Adrenal gland (tissue), 12 donors: ENCODE results near the gene PNPLA8. TPM values are rescaled to one million over a fixed set of nuclear protein-coding genes. Genes with fewer than 3 reads are reported as not detected.

ENCODE experiments used
- DNase-seq, 7 donors: peaks; one replicate each; pipeline ENCODE4 v3.0.0-alpha.2; 2019 to 2020
- H3K27ac ChIP-seq, 5 donors: fragments of 200-600 bp; sonication (generic) in 4 of 5; 1 replicate in 3 of 5; 2 replicates in 2 of 5; pipeline versions ENCODE4 v1.5.1 to v1.8.0; 2016 to 2020; ENCODE audit warnings: mild to moderate bottlenecking in 1 of 5
- H3K27me3 ChIP-seq: fragments of 200-600 bp; 2 replicates; pipeline ENCODE4 v1.8.0; 2021
- H3K36me3 ChIP-seq, 2 donors: fragments of 200-600 bp; replicated peaks in 1 of 2; 1 replicate in 1 of 2; 2 replicates in 1 of 2; pipeline versions ENCODE4 v1.5.1 to v1.8.0; 2018 to 2022
- H3K4me1 ChIP-seq, 2 donors: fragments of 200-600 bp; replicated peaks in 1 of 2; 1 replicate in 1 of 2; 2 replicates in 1 of 2; pipeline versions ENCODE4 v1.5.1 to v1.8.0; 2018 to 2021
- H3K4me3 ChIP-seq, 4 donors: fragments of 200-600 bp; sonication (generic) in 3 of 4; one replicate each; pipeline ENCODE4 v1.5.1; 2016 to 2018
- H3K9me3 ChIP-seq, 3 donors: fragments of 200-600 bp; sonication (generic) in 1 of 3; replicated peaks in 1 of 3; 1 replicate in 2 of 3; 2 replicates in 1 of 3; pipeline versions ENCODE4 v1.5.1 to v1.8.0; 2016 to 2021
- POLR2A ChIP-seq, 2 donors: fragments of 450-650 bp; IDR thresholded peaks; one replicate each; pipeline ENCODE4 v1.6.1; 2017; ENCODE audit warnings: antibody characterized with exemption in 2 of 2, mild to moderate bottlenecking in 2 of 2, moderate library complexity in 1 of 2
- WGBS, 4 donors: extraction: QIAGEN DNeasy Blood & Tissue Kit in 2 of 4; methylation state at CpG; one replicate each; pipeline versions ENCODE4 v1.1.5 to v1.1.7; 2013 to 2017; 5-methylcytosine and 5-hydroxymethylcytosine counted together
- intact Hi-C, 2 donors: fragments of 100-400 bp; cut with DNase I; formaldehyde crosslinking; loops; one replicate each; pipeline versions ENCODE4 v1.14.1 to v1.15.0; 2022 to 2023
- polyA plus RNA-seq, 3 donors: library from polyadenylated mRNA; stranded (reverse); fragments of 200-250 nt in 2 of 3; fragments of 350-450 nt in 1 of 3; fragmentation: Illumina TruSeq in 1 of 3; extraction: RNeasy Lipid Tissue Mini Kit (QIAGEN cat#74804) in 1 of 3; gene quantifications; one replicate each; pipeline ENCODE4 v1.2.3, GENCODE V29; 2013 to 2014
- total RNA-seq, 9 donors: library from RNA; depleted of rRNA in 4 of 9; stranded (reverse); fragments of >200 nt in 4 of 9; fragments of 120-200 nt in 1 of 9; fragmentation: NEBNext Ultra II Directional in 1 of 9; extraction: Animal tissue kit (Norgen Biotek cat#: 25700) in 1 of 9; gene quantifications; one replicate each; pipeline versions ENCODE4 v1.1.0 to v1.2.4, GENCODE V29; 2013 to 2023
- TF ChIP-seq, protein P1 (sequence below), 6 experiments: fragments of 450-650 bp in 4 of 6; fragments of 200-600 bp in 2 of 6; sonication (generic) in 1 of 6; IDR thresholded peaks; 1 replicate in 5 of 6; 2 replicates in 1 of 6; pipeline versions ENCODE4 v1.5.1 to v1.8.0; 2016 to 2021; ENCODE audit warnings: antibody characterized with exemption in 6 of 6, mild to moderate bottlenecking in 2 of 6, moderate library complexity in 1 of 6
- donor health status: healthy with polysubstance abuse.
- donor health status: Bipolar disorder and iron deficiency.
- donor health status: DM: yes; HTN: yes; CAD: no.
- donor health status: DM: no; HTN: no; CAD: no.
- donor health status: DM: no; HTN: no; CAD: no.
- donor health status: DM: yes; HTN: yes; CAD: no.

The PNPLA8 gene
- total and polyA plus RNA-seq, 12 donors, result 17.9 to 131 (median 50.5) TPM

GRCh38 chr7:108529341-108529740, 3.4 kb upstream of the PNPLA8 start:
- 83 to 92% (median 86%) methylated on average over 3 of the region's 3 CpGs for WGBS, 4 donors
- no peaks in the 10 kb centered on the region for H3K36me3 ChIP-seq
- no peaks in the 10 kb centered on the region for H3K9me3 ChIP-seq
- H3K27ac ChIP-seq, result no peak overlapping the region
- no peak overlapping the region for H3K4me3 ChIP-seq
- no peaks in the 10 kb centered on the region for H3K27me3 ChIP-seq
- intact Hi-C loops, result no loop called here
- H3K4me1 ChIP-seq, result peaks cover 9 to 13% of the 10 kb centered on the region in 2 donors
- DNase-seq, result no peak
- TF ChIP-seq, protein P1, sequence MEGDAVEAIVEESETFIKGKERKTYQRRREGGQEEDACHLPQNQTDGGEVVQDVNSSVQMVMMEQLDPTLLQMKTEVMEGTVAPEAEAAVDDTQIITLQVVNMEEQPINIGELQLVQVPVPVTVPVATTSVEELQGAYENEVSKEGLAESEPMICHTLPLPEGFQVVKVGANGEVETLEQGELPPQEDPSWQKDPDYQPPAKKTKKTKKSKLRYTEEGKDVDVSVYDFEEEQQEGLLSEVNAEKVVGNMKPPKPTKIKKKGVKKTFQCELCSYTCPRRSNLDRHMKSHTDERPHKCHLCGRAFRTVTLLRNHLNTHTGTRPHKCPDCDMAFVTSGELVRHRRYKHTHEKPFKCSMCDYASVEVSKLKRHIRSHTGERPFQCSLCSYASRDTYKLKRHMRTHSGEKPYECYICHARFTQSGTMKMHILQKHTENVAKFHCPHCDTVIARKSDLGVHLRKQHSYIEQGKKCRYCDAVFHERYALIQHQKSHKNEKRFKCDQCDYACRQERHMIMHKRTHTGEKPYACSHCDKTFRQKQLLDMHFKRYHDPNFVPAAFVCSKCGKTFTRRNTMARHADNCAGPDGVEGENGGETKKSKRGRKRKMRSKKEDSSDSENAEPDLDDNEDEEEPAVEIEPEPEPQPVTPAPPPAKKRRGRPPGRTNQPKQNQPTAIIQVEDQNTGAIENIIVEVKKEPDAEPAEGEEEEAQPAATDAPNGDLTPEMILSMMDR (IDR thresholded peaks at IDR 0.05), result no peak
- TF ChIP-seq POLR2A (IDR thresholded peaks at IDR 0.05), result no peak

- Histone ChIP-seq H3K4me1 (peaks cover 18 to 20% of the 10 kb centered on the region in 2 donors), H3K27ac (no peak overlapping the region), H3K27me3 (no peaks in the 10 kb centered on the region), H3K36me3 (no peaks in the 10 kb centered on the region), H3K4me3 (no peak overlapping the region), H3K9me3 (no peaks in the 10 kb centered on the region)
- no peak for DNase-seq
- intact Hi-C loops, result no loop called here
- TF ChIP-seq, protein P1 (IDR thresholded peaks at IDR 0.05), result no peak
- TF ChIP-seq POLR2A (IDR thresholded peaks at IDR 0.05), result no peak
- 93 to 96% (median 94%) methylated on average over 6 of the region's 6 CpGs for WGBS, 4 donors
Measured at GRCh38 chr7:108528183-108528712, 2.3 kb upstream of the PNPLA8 start.

DNA sequence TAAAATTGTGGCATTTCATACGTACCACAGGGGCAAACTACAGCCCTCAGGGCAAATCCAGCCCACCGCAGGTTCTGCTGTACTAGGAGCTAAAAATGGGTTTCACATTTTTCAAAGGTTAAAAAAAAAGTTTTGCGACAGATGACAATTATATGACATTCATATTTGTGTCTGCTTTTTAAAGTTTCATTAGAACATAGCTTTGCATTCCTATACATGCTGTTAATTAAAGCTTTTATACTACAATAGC, 758 bp upstream of the PNPLA8 start:
- intact Hi-C loops, result no loop called here
- WGBS, 4 donors, result 2 to 8% (median 5%) methylated on average over 3 of the region's 3 CpGs

GRCh38 chr7:108525327-108525984, 479 bp downstream of the PNPLA8 start:
- DNase-seq, result peak in 2 of 7 donors; percentile 66 to 68
- no peaks in the 10 kb centered on the region for H3K27me3 ChIP-seq
- intact Hi-C loops, result no loop called here
- H3K9me3 ChIP-seq, result no peaks in the 10 kb centered on the region
- peaks cover 19 to 45% of the 10 kb centered on the region in 2 donors for H3K4me1 ChIP-seq
- peak overlapping the region; percentile 96 to 100 (median 99) for H3K27ac ChIP-seq
- TF ChIP-seq, protein P1 (IDR thresholded peaks at IDR 0.05), result peak in 2 of 6 experiments; percentile 25 to 41
- TF ChIP-seq POLR2A (IDR thresholded peaks at IDR 0.05), result no peak
- H3K4me3 ChIP-seq, result peak overlapping the region; percentile 66 to 88 (median 72)
- 0% methylated on average over 4 to 22 of the region's 22 CpGs for WGBS, 4 donors
- H3K36me3 ChIP-seq, result no peaks in the 10 kb centered on the region

More for the DNA sequence above, 758 bp upstream of the PNPLA8 start:
- Histone ChIP-seq H3K27me3 (no peaks in the 10 kb centered on the region), H3K4me3 (peak overlapping the region; percentile 34 to 66 (median 57)), H3K9me3 (no peaks in the 10 kb centered on the region), H3K4me1 (peaks cover 19 to 32% of the 10 kb centered on the region in 2 donors), H3K36me3 (no peaks in the 10 kb centered on the region), H3K27ac (peak overlapping the region; percentile 61 to 100 (median 99))
- no peak for DNase-seq
- TF ChIP-seq, protein P1 (IDR thresholded peaks at IDR 0.05), result no peak
